HPDE6-E6E7 (cell line): ENCODE data around the gene TTC9.

Source experiments
- DNase-seq: peaks from one replicate; pipeline ENCODE4 v3.0.0; 2011; ENCODE audit warnings: missing footprints; ENCODE audit errors: extremely low spot score

Gene TTC9

DNA sequence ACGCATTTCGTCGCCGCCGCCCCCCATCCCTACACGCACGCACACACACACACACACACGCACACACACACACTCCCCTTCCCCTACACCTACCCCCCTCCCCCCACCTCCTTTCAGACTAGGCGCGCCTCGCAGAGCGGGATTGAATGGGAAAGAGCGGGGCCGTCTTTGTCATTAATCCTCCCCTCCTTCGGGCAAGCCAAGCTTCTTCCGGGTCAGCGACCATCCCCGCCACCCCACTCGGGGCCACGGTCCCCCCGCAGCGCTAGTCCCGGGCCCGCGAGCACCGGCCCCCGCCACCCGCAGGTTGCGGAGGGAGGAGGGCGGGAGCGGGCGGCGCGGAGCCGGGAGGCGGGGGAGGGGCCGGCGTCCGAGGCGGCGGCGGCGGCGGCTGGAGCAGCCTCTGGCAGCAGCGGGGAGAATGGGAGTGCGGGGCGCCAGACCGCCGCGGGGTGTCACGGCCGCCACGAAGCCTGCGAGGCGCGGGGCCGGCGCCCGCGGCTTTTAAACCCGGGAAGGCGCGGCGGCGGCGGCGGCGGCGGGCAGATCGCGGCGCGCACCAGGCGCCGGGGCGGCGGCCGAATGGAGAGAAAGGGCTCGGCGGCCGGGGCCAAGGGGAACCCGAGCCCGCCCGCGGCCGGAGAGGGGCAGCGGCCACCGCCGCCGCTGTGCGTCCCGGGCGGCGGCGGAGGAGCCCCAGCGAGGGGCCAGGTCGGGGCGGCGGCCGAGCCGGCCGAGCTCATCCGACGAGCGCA, at the start of gene TTC9:
TSS of gene TTC9 (plus strand) at position 369 of the 755 bp plus-strand sequence. CDS start at position 583, 214 bp downstream.
- no peak for DNase-seq

DNA sequence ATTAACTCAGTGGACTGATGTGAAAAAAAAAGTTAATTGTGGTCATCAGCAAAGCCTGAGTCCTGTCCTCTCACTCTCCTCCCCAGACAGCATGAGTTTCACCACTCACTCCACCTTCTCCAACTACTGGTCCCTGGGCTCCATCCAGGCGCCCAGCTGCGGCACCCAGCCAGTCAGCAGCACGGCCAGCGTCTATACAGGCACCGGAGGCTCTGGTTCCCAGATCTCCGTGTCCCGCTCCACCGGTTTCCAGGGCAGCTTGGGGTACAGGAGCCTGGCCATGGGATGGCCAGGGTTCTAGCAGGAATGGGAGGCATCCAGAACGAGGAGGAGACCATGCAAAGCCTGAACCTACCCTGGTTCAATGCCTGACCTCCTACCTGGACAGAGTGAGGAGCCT, 47.3 kb upstream of the TTC9 start:
- no peak for DNase-seq

DNA sequence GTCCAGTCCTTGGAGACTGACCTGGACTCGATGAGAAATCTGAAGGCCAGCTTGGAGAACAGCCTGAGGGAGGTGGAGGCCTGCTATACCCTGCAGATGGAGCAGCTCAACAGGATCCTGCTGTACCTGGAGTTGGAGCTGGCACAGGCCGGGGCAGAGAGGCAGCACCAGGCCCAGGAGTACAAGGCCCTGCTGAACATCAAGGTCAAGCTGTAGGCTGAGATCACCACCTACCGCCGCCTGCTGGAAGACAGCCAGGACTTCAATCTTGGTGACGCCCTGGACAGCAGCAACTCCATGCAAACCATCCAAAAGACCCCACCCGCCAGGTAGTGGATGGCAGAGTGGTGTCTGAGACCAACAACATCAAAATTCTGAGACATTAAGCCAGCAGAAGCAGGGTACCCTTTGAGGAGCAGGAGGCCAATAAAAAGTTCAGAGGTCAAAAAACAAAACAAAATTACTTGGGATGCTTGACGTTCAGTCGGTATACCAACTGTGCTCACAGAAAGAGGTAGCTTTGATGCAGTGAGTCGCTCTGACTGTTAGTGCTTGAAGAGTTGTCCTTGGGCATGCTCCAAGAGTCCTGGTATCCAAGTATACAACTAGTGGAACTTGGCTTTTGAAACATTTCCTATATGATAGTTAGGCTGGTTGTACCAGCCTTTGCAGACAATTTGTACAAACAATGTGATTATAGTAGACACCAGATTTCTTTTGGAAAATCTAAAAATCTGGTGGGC, 46.1 kb upstream of the TTC9 start:
- no peak for DNase-seq

DNA sequence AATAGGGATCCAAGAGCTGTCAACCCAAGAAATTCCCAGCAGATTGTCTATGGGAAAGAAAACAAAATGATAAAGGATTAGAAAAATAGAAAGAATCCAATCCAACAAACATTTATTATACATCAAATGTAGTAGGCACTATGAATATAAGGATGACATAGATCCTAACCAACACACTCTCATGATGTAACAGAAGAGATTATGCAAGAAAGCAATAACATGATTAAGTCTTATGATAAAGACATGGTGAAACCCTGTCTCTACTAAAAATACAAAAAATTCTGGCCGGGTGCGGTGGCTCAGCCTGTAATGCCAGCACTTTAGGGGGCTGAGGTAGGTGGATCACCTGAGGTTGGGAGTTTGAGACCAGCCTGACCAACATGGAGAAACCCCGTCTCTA, 44.0 kb upstream of the TTC9 start:
- DNase-seq: no peak

DNA sequence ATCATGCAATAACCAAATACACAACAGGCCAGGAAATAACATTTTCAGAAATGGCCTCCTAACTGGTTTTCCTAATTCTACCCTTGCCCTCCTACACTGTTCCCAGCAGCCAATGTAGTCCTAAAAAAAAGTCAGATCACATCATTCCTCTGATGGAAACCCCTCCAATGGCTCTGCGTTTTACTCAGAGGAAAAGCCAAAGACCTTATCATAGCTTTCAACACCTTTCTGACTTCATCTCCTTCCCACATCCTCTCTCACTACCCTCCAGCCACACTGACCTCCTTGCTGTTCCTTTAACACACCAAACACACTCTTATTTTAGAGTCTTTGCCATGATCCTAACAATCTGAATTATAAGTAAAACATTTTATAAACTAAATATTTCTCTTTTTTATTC, 42.4 kb upstream of the TTC9 start:
- no peak for DNase-seq

DNA sequence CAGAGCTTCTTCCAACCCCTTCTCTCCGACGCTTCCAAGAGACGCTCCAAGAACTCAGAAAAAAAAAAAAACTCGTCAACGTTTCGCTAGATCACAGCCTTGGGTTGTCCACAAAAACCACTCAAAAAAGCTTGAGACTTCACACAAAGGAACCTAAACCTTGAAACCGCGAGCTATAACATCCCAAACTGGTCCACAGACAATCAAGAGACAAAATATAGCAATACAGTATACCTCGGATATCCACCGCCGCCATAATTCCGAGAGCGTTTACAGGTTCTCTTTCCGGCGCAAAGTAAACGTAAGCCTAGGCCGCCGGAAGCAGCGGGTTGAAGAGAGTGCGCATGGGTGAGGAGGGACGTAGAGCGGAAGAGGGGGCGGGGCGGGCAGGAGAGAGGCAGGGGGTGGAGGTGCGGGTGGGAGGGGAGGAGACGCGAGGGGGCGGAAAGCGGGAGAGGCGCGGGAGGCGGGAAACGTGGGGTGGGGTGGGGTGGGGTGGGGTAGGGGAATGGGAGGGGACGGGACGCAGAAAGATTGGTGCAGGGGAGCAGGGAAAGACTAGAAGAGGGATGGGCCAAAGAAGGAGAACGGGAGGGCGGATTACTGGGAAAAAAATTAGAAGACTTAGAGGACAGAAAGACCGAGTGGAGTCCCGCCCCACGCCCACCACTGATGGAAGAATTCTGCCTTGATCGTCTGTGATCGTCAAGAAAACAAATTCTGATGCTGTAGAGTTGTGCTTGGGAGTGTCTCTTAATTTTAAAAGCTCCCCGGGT, 41.1 kb upstream of the TTC9 start, which contains the start of gene MED6:
TSS of gene MED6 (minus strand) at position 274 of the 776 bp plus-strand sequence. CDS start at position 256, 18 bp downstream.
- DNase-seq: peak; percentile 89

DNA sequence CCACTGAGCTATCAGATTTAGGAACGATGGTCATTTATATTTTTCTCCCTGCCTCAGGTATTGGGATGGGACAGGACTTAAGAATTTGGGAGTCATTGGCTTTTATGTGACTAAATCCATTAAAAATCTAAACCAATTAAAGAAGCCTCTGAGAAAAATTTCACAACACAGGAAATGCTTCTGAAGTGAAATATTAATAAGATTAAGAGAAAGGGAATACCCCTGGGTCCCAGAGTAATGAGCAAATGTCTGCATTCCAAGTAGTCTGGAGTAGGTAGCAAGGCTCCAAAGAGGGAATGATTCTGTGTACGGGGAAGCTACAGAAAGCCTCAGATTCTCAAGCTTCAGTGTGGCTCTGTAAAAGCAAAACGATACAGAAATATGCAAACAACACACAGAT, 40.6 kb upstream of the TTC9 start:
- no peak for DNase-seq

DNA sequence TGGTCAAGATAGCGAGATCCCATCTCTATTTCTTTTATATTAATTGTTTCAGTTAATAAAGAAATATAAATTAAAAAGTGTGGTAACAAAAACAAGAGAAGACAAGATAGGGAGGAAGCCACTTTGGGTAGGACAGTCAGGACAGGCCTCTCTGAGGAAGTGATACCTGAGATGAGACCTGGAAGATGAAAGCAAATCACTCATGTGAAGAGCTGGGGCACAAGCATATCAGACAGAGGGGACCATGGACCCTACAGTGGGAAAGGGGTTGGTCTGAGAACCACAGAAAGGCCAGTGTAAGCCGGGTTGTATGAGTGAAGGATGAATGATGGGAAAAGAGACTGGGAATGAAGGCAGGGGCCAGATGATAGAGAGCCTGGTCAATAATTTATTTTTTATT, 39.5 kb upstream of the TTC9 start:
- DNase-seq: no peak

DNA sequence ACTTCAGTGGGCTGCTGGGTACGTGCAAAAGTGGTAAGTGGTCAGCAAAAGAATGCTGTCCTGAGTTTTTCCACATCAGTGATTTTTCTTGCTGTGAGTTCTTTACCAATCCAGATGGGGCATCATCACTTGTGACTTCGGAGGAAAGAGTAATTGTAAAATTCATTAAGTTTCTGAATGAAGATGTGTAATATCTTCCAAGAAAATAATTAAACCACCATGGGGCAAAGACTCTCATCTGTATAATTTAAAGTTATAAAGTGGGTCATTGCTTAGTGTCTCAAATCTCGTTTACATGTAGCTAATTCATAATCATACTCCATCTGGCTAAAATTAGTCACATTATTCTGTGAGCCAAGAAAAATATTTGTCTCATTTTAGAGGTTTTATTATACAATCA, 30.5 kb upstream of the TTC9 start:
- DNase-seq: no peak

DNA sequence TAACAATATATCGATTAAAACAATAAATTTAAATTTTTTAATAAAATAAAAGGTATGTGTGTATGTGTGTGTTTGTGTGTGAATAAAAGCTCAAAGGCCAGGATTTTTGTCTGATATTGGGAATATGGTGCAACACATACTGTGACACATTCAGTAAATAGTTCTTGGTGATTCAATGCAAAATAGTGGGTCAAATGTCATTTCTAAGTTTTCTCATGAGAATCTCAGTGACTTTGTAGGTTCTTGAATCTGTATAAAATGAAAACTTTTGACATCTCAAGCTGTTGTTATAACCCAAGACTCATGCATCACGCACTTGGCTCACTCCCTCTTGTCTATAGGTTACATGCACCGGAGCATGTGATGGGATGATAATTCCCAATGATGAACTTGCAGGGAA, 25.1 kb upstream of the TTC9 start:
- no peak for DNase-seq

DNA sequence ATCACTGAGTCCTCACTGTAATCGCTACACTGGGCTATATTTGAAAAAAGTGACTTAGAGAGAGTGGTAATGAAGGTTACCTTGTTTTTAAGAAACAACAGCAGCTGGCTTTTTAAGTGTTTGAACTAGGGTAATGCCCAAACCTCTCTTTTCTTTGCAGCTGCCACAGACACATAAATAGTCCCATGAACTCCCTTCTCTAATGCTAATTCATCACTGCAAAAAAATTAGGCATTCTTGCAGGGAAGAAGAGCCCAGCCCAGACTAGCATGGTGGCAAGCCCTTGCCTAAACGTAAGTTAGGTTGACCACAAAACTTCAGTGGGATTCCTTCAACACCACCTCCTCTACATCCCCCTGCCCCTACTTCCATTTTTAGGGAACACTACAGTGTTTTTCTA, 23.4 kb upstream of the TTC9 start:
- no peak for DNase-seq

DNA sequence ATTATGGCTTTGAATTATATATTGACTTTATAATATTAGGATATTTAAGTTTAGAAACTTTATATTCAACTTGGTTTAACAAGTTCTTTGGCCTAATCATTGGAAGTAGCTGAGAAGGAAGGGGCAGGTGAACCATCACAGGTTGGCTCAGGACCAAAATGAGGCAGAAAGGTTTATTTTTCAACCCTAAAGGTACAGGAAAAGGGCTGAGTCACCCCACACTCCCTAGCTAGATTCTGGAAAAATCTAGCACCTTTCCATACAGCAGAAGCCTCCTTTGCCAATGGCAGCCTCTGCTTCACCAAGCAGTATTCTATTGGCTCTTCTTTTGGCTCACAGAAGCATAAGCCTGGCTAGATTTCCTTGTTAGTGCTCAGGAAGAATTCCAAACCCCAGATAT, 22.0 kb upstream of the TTC9 start:
- no peak for DNase-seq

DNA sequence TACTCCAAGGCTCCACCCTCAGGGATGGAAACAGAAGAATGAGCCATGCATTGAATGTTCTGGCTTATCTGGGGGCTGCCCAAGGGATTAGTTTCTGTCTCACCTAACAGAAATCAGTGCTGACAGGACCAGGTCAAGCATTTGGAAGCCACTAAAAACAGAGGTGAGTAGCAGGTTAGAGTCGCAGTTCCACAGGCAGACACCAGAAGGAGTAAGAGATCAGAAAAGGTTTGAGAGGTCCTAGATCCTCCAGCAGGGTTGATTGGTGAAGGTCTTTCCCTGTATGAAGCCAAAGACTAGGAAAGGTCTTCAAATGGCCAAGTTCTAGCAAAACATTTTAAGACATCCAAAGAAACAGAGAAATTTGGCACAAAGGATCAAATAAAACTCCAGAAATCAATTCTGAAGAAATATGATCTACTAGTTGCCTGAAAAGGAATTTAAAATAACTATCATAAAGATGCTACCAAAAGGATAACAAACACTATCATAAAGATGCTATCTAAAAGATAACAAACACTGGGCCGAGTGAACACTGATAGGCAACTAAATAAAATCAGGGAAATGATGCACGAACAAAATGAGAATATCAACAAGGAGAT, 19.5 kb upstream of the TTC9 start:
- DNase-seq: peak; percentile 52

DNA sequence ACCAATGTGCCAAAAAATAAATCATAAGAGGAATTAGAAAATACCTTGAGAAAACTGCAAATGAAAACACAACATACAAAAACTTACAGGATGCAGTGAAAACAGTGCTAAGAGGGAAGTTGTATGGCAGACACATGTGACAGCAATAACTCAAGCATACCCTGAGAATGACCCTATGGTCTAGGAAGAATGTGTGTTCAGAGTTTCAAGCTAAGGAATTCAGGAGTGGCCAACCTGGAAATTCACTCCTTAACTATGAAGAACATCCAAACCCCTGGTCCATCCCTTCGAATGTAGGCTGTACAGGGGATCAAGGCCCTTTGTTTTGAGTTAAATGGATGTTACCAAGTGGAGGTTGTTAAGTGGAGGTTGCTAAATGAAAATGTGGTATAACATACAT, 16.7 kb upstream of the TTC9 start:
- no peak for DNase-seq

DNA sequence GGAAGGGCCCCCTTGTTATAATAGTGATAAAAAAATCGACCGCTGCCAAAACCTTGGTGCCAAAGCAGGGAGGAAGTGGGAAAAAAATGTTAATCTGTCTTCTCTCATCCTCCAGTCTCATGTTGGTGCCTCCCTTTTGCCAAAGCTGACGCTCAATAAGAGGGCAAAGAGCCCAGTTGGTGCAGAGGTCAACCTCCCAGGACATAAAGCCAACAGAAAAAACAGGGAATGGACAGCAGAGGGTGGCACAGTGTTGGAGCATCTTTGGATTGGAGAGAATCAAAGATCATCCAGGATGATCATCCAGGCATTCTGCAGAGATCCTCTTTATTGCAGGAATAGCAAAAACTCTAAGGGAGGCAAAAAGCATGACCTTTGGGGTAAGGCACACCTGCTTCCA, 9.8 kb upstream of the TTC9 start:
- DNase-seq: no peak

DNA sequence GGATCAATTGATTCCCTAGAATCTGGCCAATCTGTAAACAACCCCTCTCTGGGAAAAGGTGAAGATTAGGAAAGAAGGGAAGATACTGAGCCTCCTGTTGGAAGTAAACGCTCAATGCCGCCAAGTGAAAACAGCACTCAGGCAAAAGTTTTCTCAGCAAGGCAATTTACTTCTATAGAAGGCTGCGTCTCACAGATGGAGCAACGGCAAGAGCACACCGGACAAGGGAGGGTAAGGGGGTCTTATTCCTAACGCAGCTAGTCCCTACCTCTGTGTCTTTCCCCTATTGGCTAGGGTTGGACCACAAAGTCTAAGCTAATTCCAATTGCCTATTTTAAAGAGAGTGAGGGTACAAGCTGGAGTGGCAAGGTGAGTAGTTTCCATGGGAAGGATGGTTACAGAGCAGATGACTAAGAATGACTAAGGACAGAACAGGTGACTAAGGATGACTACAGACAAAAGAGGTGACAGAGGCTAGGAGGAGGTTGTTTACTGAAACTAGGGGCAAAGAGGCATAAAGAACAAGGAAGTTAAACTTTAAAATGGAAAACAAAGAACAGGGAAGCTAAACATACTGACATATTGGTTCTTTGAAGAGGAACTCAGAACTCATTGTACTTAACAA, 5.6 kb upstream of the TTC9 start:
- peak; percentile 69 for DNase-seq

DNA sequence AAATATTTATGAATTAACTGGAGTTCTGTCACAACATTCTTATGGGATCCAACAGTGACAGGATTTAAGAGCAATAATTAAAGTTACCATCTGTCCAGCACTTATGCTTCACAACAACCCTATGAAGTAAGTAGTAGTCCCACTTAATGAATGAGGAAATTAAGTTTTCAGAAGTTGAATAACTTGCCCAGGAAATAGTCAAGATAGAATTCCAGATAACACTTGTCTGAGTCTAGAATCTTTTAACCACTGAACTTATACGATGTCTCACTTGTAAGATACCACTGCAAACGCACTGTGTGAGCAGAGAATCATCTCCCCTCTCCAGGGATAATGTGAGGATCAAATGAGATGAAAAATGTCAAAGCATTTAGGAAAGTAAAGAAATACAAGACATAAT, 3.3 kb upstream of the TTC9 start:
- DNase-seq: no peak

DNA sequence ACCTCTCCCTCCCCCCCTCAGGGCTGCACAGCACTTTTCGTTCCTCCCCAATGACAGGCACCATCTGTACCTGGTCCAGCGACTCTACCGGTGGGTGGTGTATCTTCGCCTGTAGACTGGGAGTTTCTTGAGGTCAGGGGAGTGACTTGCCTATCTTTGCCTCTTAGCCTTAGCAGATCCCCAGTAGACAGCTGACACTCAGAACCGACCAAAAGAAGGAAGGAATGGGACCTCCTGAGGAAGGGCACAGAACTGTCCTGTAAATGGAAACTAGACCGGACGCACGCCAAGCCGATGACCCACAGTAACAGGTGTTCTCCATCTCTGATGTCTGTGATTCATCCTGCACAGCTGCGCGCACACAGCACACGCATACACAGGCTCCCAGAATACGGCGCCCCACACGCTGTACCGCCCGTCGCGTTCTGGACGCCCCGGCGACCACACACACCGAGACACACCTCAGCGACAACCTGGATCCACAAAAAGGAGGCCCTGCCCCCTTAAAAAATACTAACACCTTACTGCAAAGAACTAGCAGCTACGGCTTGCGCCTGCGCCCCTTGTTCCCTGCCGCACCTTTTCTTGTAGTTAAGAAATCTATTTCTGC, 673 bp upstream of the TTC9 start:
- peak; percentile 74 for DNase-seq

DNA sequence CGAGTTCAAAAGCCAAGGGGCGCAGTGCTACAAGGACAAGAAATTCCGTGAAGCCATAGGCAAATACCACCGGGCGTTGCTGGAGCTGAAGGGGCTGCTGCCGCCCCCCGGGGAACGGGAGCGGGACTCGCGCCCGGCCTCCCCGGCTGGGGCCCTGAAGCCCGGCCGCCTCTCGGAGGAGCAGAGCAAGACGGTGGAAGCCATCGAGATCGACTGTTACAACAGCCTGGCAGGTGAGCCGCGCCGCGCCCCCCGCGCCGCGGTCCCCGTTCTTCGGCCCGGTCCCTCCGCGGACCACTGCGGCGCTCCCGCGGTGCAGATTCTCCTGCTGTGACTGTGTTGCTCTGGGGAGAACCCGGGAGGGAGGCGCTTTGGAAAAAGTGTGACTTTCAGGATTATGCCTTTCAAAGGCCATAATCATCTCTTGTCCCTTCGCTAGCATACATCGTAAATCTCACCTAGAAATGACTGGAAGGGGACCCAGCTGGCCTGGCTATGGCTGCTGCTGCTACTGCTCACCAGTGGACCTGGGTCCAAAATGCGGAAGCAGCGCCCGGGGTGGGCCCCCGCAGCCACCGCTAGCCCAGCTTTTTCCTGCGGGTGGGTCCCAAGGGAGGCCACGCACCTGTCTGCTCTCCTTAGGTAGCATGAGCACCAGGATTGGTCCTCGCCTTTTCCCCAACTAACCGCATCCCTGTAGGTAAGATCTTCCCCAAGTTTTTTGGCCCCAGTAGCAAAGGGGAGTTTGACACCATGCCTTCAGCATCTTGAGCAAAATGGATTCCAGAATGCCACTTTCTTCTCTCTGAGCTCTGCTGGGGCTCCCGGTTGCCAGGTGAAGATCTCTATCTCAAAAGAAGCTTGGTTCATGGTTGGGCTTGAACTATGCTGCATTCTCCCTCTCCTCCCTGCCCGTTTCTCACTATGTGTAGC, 853 bp downstream of the TTC9 start:
- DNase-seq: no peak

DNA sequence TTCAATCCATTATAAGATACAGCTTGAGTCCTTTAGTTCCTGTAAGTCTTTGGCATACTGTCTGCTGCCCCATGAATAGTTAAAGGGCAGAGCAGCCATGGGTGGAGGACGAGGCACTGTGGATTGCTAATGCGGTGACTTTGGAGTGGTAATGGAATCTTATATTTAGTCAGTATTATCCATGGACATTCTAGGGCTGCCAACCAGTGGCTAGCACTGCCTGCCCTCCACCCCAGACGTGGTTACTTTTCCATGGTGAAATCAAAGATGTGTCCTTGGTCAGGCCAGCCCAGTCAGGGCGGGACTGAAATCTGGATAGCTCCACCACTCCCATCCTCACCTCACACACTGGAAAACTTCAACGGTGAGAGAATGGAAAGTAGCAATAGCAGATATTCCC, 2.3 kb downstream of the TTC9 start:
- DNase-seq: no peak
